Activated gamma-delta T cell treated with anti-CD3 and anti-CD28 coated beads, Interleukin-2, amount 50 U/mL, for 16 hours (primary cell): ENCODE data around the gene ZNF48.
"Not testable (repeated sequence)": the region's sequence is repeated elsewhere in the genome, so short reads cannot be mapped to it uniquely, and the experiment has no call there.

Experiments used
- DNase-seq: peaks from one replicate; pipeline ENCODE4 v3.0.0-alpha.2; 2020; ENCODE audit warnings: low read depth

Gene ZNF48

DNA sequence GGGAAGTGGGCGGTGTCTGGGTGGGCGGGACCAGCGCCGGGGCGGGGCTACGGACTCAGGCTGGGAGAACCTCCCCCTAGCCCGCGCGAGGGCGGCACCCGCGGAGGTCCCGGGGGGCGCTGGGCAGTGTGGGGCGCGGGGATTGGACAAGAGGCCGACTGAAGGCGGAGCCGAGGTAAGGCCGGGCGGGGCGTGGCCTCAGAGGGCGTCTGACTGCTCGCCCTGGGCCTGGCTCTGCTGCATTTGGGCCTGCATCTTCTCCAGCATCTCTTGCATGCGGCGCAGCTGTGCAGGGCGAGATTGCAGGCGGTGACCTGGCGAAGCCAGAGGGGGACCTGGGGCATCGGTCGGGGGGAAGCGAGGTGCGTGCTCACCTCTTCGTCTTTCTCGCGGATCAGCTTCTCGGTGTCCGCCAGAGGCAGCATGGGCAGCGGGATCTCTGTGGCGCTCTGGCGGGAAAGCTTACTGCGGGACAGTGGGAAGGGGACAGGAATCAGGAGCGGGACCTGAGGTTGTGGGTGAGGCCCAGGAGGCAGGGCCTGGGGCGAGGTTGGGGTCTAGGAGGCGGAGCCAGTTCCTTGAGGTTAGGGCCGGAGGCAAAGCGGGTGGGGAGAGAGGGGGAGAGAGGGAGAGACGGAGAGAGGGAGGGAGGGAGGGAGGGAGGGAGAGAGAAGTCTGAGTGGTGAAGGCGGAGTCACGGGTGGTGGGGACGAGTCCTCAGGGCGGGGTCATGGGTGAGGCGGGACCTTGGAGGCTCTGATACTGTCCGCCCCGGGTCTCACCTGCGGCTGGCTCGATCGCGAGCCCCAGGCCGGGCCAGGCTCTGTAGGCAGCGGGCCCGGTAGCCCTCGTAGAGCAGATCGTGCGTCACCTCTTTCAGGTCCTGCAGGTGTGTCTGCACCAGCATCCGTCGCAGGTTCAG, 16.7 kb upstream of the ZNF48 start:
- DNase-seq, result peak; percentile 99

DNA sequence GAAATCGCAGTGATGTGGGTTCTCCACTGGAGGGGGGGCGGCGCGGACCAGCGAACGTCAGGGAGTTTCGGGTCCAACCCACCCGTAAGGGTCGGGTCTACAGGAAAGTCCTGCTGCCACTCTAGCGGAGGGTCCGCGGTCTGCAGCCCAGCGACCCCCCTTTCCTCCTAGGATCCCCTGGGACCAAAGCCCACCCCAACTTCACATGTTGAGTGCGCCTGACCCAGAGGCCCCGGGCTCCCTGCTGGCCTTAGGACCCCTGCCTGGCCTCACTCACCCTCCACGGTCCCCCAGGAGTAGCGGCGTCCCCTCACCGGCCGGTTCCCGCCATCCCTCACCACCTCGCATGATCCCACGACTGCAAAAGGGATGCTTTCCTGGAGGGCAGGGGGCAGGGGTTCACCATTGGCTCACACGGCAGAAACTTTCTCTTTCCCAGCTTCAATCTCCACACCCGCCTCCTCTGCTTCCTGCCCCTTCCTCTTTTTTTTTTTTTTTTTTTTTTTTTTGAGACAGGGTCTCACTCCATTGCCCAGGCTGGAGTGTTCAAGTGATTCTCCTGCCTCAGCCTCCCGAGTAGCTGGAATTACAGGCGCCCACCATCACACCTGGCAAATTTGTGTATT, 15.9 kb upstream of the ZNF48 start:
- DNase-seq, result no peak

DNA sequence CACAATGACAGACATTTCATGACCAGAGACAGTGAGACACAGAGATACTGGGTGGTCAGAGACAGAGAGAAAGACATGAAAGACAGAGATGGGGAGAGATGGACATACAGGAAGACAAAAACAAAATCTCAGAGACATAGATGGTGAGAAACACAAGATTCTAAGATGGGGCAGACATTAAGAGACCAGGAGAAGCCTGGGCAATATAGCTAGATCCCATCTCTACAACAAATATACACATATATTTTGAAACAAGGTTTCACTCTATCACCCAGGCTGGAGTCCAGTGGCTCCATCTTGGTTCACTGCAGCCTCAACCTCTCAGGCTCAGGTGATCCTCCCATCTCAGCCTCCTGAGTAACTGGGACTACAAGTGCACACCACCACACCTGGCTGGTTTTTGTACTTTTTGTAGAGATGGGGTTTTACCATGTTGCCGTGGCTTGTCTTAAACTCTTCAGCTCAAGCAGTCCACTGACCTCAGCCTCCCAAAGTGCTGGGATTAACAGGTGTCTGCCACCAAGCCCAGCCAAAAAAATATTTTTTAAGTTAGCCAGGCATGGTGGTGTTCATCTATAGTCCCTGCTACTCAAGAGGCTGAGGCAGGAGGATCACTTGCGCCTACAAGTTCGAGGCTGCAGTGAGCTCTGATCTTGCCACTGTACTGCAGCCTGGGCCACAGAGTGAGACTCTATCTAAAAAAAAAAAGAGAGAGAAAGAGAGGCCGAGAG, 15.0 kb upstream of the ZNF48 start:
- no peak for DNase-seq

DNA sequence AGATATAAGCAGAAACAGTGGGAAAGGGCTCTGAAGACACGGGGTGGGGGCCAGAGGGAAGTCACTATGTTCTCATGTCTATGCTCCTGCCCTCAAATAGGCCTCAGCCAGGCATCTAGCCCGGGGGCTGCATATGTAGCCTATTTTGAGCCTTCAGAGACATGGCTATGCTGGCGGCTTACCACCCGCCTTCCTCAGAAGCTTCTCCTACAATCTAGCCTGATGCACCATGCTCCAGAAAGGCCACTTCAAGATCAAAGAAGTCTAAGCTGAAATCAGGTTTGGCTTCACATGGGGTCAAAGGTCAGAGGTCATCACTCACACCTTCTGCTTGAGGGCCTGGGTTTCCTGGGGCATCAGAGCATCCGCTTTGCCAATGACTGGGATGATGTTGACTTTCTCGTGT, 14.4 kb upstream of the ZNF48 start:
- no peak for DNase-seq

GRCh38 chr16:30381291-30382041, 13.8 kb upstream of the ZNF48 start:
- DNase-seq, result no peak

- peak; percentile 67 for DNase-seq
Measured at GRCh38 chr16:30382111-30382881, 12.9 kb upstream of the ZNF48 start, which contains the start of gene SEPTIN1. TSS of gene SEPTIN1 (minus strand) at chr16:30382561. CDS start at chr16:30382542, 19 bp downstream.

GRCh38 chr16:30383521-30383920, 11.7 kb upstream of the ZNF48 start:
- no peak for DNase-seq

DNA sequence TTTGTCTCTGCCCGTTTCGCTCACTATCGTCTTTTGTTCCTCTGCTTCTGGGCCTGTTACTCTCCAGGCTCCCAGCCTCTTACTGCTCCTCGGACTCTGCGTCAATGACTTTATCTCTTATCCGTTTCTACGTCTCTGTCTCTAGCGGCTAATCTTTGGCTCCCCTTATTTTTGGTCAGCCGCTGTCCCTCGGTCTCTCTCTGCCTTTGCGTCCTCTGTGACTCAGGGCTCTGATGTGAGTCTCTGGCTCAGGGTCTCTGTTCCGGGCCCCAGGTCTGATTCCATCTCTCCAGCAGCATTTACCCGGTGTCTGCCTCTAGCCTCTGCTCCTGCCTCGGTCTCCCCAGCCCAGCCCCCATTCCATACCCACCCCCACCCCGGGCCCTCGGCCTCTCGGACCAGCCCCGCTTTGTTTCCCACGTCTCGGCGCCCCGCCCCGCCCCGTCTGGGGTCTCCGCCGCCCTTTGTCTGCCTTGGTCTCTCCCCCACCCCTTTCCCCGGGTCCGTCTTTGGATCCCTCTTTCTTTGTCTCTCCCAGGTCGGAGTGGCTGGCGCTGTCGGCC, 547 bp upstream of the ZNF48 start:
- DNase-seq, result no peak

GRCh38 chr16:30395992-30396585, 869 bp downstream of the ZNF48 start:
- no peak for DNase-seq

- not testable (repeated sequence) for DNase-seq
Measured at GRCh38 chr16:30396627-30397026, 1.4 kb downstream of the ZNF48 start.

DNA sequence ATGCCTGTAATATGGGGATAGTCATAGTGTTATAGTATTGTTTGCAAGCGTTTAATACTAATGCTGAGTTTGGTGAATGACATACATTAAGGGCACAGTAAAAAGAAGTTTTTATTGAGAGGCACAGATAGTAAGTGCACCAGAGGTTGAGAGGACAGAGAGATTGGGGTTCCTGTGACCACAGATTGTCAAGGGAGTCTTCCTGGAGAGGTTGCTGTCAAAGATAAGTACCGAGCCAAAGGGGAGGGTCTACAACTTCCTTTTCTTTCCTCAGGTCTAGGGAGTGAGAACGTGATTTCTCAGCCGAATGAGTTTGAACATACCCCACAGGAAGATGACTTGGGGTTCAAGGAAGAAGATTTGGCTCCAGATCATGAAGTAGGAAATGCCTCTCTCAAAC, 1.8 kb downstream of the ZNF48 start:
- DNase-seq, result no peak

DNA sequence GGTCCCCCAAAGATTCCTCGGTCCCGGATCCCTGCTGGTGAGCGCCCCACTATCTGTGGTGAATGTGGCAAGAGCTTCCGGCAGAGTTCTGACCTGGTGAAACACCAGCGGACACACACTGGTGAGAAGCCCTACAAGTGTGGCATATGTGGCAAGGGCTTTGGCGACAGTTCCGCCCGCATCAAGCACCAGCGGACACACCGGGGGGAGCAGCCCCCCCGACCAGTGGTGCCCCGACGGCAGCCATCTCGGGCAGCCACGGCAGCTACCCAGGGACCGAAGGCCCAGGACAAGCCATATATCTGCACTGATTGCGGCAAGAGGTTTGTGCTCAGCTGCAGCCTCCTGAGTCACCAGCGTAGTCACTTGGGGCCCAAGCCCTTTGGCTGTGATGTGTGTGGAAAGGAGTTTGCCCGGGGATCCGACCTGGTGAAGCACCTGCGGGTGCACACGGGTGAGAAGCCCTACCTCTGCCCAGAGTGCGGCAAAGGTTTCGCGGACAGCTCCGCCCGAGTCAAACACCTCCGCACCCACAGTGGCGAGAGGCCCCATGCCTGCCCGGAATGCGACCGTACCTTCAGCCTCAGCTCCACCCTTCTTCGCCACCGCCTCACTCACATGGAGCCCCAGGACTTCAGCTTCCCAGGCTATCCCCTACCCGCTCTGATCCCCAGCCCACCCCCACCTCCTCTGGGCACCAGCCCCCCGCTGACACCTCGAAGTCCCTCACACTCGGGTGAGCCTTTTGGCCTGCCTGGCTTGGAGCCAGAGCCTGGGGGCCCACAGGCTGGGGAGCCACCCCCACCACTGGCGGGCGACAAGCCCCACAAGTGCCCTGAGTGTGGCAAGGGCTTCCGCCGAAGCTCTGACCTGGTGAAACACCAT, 2.8 kb downstream of the ZNF48 start:
- DNase-seq, result no peak

DNA sequence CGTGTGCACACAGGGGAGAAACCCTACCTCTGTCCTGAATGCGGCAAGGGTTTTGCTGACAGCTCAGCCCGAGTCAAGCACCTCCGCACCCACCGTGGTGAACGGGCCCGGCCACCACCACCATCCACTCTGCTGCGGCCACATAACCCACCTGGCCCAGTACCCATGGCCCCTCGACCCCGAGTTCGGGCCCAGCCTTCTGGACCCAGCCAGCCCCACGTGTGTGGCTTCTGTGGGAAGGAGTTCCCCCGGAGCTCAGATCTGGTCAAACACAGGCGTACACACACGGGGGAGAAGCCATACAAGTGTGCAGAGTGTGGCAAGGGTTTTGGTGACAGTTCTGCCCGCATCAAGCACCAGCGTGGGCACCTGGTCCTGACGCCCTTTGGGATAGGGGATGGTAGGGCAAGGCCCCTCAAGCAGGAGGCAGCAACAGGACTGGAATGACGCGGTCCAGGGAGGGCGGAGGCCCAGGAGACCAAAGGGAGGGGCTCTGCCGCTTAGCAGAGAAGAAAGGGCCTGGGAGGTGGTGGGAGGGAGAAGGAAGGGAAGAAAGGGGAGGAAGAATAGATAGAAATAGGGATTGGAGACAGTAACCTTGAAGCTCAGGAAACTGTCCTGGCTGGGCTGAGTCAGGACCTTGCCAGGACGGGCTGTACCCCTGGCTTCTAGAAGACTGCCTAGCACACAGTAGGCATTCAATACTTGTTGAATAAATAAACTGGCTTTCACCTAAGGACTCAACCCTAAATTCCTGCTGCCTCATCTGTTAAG, 3.6 kb downstream of the ZNF48 start:
- no peak for DNase-seq

- no peak for DNase-seq
Measured at GRCh38 chr16:30399435-30400186, 4.4 kb downstream of the ZNF48 start.

DNA sequence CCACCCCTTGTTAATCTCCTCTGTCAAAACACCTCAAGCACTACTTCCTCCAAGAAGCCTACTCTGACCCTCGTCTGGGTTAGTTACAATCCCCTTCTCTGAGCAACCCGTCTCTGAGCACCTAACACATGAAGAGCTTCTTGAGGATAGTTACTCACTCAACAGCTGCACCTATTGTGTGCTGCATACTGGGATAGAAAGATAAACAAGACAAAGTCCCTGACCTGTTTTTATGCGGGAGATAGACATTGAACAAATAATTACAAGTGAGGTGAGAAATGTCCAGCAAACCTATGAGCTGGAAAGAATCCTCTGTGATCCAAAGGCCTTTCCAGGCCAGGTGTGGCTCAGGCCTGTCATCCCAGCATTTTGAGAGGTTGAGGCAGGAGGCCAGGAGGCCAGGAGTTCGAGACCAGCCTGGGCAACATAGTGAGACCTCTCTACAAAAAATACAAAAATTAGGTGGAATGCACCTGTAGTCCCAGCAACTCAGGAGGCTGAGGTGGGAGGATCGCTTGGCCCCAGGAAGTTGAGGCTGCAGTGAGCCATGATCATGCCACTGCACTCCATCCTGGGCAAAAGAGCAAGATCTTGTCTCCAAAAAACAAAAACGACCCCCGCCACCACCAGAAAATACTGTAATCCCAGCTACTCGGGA, 6.7 kb downstream of the ZNF48 start:
- DNase-seq, result no peak

DNA sequence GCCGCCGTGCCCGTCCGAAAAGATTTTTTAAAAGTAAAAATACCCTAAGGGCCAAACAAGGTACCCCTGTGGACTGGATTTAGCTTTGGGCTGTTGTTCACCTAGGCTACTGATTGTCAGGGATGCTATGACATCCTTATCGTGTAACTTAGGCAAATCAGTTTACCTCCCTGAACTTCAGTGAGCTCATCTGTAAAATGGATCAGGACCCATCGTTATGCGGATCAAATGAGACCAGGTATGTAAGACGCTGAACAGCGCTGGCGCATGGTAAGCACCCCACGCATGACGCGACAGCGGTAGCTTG, 11.5 kb downstream of the ZNF48 start:
- DNase-seq, result no peak

DNA sequence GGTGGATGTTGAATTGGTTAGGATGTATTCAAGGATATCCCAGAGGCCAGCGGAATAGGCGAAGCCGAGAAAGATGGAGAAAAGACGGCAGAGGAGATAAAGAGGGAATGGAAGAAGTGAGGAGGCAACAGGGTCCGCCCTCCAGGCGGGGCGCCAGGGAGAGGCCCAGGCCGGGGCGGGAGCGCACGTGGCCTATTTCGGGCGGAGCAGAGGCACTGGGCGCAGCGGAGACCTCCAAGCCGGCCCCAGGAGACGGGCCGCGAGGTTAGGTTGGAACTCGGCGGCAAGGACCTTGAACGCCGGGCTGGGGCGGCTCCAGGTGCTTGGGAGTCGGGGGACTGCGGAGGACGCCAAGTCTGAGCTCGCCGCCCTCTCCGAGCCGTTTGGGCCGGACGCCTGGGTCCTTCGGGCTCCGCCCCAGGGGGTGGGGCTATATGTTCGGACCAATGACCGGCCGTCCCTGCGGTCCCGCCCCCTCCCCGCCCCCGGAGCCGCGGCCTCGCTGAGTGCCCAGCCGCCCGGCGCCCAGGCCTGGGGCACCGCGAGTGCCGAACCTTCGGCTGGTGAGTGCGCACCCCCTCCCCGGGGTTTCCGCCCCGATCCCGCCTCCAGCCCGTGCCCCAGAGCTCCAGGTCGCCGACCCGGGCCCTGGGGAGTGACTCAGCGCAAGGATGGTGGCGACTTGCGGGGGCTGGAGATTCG, 12.0 kb downstream of the ZNF48 start, which contains the start of gene ZNF771:
Gene ZNF771 (plus strand): TSS at position 505 of the 702 bp plus-strand sequence. CDS start 448 bp downstream, outside the sequence.
- peak; percentile 88 for DNase-seq
